Measurements from ENCODE around the gene KRT2.

KRT2 gene

GRCh38 chr12:52651726-52652261 is at the start of gene KRT2:
TSS of gene KRT2 (minus strand) at chr12:52652211. CDS start at chr12:52652142, 69 bp downstream.
- no peak for DNase-seq

GRCh38 chr12:52701281-52701680 is 49.3 kb upstream of the KRT2 start:
- no peak for DNase-seq

GRCh38 chr12:52699960-52700359 is 47.9 kb upstream of the KRT2 start:
- no peak for DNase-seq

- DNase-seq, result no peak
Measured at GRCh38 chr12:52699373-52699772, 47.4 kb upstream of the KRT2 start.

GRCh38 chr12:52698651-52699340 is 46.8 kb upstream of the KRT2 start:
- no peak for DNase-seq

GRCh38 chr12:52697058-52697582 is 45.1 kb upstream of the KRT2 start:
- no peak for DNase-seq

- DNase-seq, result no peak
Measured at GRCh38 chr12:52696588-52696987, 44.6 kb upstream of the KRT2 start.

GRCh38 chr12:52695039-52695438 is 43.0 kb upstream of the KRT2 start:
- DNase-seq, result no peak

GRCh38 chr12:52694151-52694550 is 42.1 kb upstream of the KRT2 start:
- DNase-seq, result no peak

- DNase-seq, result no peak
Measured at GRCh38 chr12:52693261-52693660, 41.2 kb upstream of the KRT2 start.

- no peak for DNase-seq
Measured at GRCh38 chr12:52692254-52692653, 40.2 kb upstream of the KRT2 start.

- no peak for DNase-seq
Measured at GRCh38 chr12:52691841-52692150, 39.8 kb upstream of the KRT2 start.

GRCh38 chr12:52691076-52691840 is 39.2 kb upstream of the KRT2 start:
- DNase-seq, result no peak

- no peak for DNase-seq
Measured at GRCh38 chr12:52690351-52691075, 38.5 kb upstream of the KRT2 start.

- no peak for DNase-seq
Measured at GRCh38 chr12:52689936-52690335, 37.9 kb upstream of the KRT2 start.

- DNase-seq, result no peak
Measured at GRCh38 chr12:52689239-52689638, 37.2 kb upstream of the KRT2 start.

- DNase-seq, result no peak
Measured at GRCh38 chr12:52688481-52688880, 36.5 kb upstream of the KRT2 start.

GRCh38 chr12:52687497-52688385 is 35.7 kb upstream of the KRT2 start:
- no peak for DNase-seq

- DNase-seq, result no peak
Measured at GRCh38 chr12:52686756-52687487, 34.9 kb upstream of the KRT2 start.

- DNase-seq, result no peak
Measured at GRCh38 chr12:52686063-52686462, 34.1 kb upstream of the KRT2 start.

- no peak for DNase-seq
Measured at GRCh38 chr12:52685406-52685890, 33.4 kb upstream of the KRT2 start.

Data from femur (tissue), 1 donor.